Uterus (tissue), 2 donors: ENCODE results near the gene TRMT44.

ENCODE experiments used
- POLR2A ChIP-seq, 2 donors: fragments of 450-650 bp; IDR thresholded peaks; one replicate each; pipeline ENCODE4 v1.6.1; 2016; ENCODE audit warnings: antibody characterized with exemption in 2 of 2, mild to moderate bottlenecking in 1 of 2, moderate library complexity in 1 of 2
- TF ChIP-seq, protein P1 (sequence below), 4 experiments: fragments of 200-600 bp in 2 of 4; fragments of 450-650 bp in 2 of 4; sonication (generic) in 2 of 4; IDR thresholded peaks; one replicate each; pipeline ENCODE4 v1.5.1; 2016 to 2019; ENCODE audit warnings: antibody characterized with exemption in 4 of 4, mild to moderate bottlenecking in 2 of 4, moderate library complexity in 1 of 4

DNA sequence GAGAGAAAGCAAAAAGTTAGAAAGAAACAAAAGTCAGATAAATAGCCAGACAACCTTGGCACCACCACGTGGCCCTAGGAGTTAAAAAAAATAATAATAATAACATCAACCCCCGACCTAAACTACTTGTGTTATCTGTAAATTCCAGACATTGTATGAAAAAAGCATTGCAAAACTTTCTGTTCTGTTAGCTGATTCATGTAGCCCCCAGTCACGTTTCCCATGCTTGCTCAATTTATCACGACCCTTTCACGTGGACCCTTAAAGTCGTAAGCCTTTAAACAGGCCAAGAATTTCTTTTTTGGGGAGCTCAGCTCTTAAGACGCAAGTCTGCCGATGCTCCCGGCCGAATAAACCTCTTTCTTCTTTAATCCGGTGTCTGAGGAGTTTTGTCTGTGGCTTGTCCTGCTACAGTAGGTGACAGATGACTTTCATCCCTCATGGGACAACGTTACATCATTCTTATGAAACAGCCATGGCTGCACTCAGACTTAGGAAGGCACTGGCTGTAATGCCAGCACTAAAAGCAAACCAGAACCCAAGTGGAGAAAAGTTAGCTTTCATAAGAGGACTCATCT, 574 bp upstream of the TRMT44 start:
- TF ChIP-seq, protein P1, sequence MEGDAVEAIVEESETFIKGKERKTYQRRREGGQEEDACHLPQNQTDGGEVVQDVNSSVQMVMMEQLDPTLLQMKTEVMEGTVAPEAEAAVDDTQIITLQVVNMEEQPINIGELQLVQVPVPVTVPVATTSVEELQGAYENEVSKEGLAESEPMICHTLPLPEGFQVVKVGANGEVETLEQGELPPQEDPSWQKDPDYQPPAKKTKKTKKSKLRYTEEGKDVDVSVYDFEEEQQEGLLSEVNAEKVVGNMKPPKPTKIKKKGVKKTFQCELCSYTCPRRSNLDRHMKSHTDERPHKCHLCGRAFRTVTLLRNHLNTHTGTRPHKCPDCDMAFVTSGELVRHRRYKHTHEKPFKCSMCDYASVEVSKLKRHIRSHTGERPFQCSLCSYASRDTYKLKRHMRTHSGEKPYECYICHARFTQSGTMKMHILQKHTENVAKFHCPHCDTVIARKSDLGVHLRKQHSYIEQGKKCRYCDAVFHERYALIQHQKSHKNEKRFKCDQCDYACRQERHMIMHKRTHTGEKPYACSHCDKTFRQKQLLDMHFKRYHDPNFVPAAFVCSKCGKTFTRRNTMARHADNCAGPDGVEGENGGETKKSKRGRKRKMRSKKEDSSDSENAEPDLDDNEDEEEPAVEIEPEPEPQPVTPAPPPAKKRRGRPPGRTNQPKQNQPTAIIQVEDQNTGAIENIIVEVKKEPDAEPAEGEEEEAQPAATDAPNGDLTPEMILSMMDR (IDR thresholded peaks at IDR 0.05) = no peak
- TF ChIP-seq POLR2A (IDR thresholded peaks at IDR 0.05) = no peak
